Epidermal melanocyte (primary cell): ENCODE measurements around the gene CPEB1.
A peak's percentile ranks its signal among the peaks of the same experiment; 100 is the strongest.
"Not testable (repeated sequence)": the region's sequence is repeated elsewhere in the genome, so short reads cannot be mapped to it uniquely, and the experiment has no call there.

Experiments used
- DNase-seq: peaks from one replicate; pipeline ENCODE4 v3.0.0; 2011; ENCODE audit warnings: low spot score; ENCODE audit not compliant: insufficient read length

The CPEB1 gene

GRCh38 chr15:82548700-82549099 lies 98.5 kb downstream of the CPEB1 start:
- no peak for DNase-seq

GRCh38 chr15:82545478-82545877 lies 101.7 kb downstream of the CPEB1 start:
- no peak for DNase-seq

GRCh38 chr15:82545002-82545401 lies 102.2 kb downstream of the CPEB1 start:
- no peak for DNase-seq

GRCh38 chr15:82544431-82544830 lies 102.7 kb downstream of the CPEB1 start:
- DNase-seq, result no peak

GRCh38 chr15:82543160-82543559 lies 104.0 kb downstream of the CPEB1 start:
- no peak for DNase-seq

- DNase-seq, result no peak
These were observed 106.2 kb downstream of the CPEB1 start for GRCh38 chr15:82540984-82541431.

GRCh38 chr15:82540055-82540983 lies 106.8 kb downstream of the CPEB1 start, which contains the start of gene RPS17:
RPS17 (minus strand) TSS chr15:82540457; CDS start chr15:82540428, 29 bp downstream.
- peak; percentile 97 for DNase-seq

GRCh38 chr15:82539691-82540054 lies 107.5 kb downstream of the CPEB1 start:
- DNase-seq, result no peak

- DNase-seq, result no peak
These were observed 108.0 kb downstream of the CPEB1 start for GRCh38 chr15:82538961-82539690.

GRCh38 chr15:82537351-82537908 lies 109.7 kb downstream of the CPEB1 start:
- no peak for DNase-seq

GRCh38 chr15:82536409-82537350 lies 110.5 kb downstream of the CPEB1 start:
- DNase-seq, result no peak

- peak; percentile 18 for DNase-seq
These were observed 111.4 kb downstream of the CPEB1 start for GRCh38 chr15:82535566-82536408.

- DNase-seq, result not testable (repeated sequence)
These were observed 112.0 kb downstream of the CPEB1 start for GRCh38 chr15:82535151-82535550.

GRCh38 chr15:82534457-82534861 lies 112.7 kb downstream of the CPEB1 start:
- DNase-seq, result not testable (repeated sequence)

- DNase-seq, result no peak
These were observed 113.4 kb downstream of the CPEB1 start for GRCh38 chr15:82533801-82534200.

- no peak for DNase-seq
These were observed 114.1 kb downstream of the CPEB1 start for GRCh38 chr15:82532991-82533481.

GRCh38 chr15:82532383-82532990 lies 114.7 kb downstream of the CPEB1 start:
- no peak for DNase-seq

GRCh38 chr15:82531496-82532382 lies 115.4 kb downstream of the CPEB1 start:
- no peak for DNase-seq
